Occipital lobe (tissue), 2 donors: ENCODE measurements around the gene REC114. TPM values are rescaled to one million over a fixed set of nuclear protein-coding genes. Genes with fewer than 3 reads are reported as not detected.
"Not testable (repeated sequence)": the region's sequence is repeated elsewhere in the genome, so short reads cannot be mapped to it uniquely, and the experiment has no call there.

ENCODE experiments used
- DNase-seq: peaks from one replicate; lab custom pipeline; 2025; lab: John Stamatoyannopoulos, UW
- total RNA-seq: library from RNA; depleted of rRNA; stranded (reverse); fragments of >200 nt; gene quantifications from one replicate; pipeline ENCODE4 v1.2.3, GENCODE V29; 2014

Gene REC114
- total RNA-seq, 1 donor from 2014 or later, result not detected

DNA sequence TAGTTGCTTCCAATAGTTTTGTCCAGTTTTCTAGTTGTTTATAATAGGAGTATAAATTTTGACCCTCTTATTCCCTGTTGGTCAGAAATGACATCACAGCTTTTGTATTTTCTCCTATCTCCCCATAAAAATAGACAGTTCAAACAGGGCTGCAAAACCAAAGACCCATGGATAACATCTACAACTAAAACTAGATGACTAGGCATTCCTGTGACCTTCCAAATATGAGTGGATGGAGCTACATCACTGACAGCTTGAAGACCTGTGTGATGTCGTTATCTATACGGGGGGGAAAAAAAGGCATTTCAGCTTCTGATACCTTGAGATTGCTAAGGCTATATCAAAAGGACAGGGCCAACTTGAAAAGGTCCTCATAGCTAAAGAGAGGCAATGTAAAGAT is 84.6 kb downstream of the REC114 start:
- no peak for DNase-seq

DNA sequence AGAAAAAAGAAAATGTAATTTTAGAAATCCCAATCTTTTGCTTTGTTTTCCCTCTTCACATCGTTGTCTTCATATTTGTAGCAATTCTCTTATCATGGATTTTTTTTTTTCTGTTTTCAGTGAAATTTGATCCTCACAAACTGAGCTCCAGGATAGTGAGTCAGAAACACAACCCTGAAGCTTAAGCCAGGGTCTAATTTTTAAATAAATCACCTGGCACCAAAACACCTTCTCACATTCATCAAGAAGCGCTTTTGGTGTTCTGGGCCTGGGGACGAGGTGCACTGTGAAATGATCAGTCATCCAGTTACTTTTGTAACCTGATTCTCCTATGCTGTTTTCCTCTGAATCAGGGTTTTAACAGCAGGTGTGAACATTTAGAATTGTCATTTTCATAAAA is 87.7 kb downstream of the REC114 start:
- DNase-seq, result no peak

DNA sequence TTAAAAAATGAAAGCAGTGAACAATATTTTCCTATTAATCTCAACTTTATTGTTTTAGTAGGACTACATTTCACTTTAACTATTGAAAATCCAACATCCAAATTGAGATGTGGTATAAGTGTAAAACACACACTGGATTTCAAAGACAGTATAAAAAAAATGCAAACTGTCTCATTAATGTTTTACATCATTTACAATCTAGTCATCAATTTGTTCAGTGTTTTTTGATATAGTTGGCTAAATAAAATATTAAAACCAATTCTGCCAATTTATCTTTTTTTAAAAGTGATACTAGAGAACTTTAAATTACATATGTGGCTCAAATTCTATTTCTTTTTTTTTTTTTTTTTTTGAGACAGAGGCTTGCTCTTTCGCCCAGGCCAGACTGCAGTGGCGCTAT is 95.2 kb downstream of the REC114 start:
- no peak for DNase-seq

DNA sequence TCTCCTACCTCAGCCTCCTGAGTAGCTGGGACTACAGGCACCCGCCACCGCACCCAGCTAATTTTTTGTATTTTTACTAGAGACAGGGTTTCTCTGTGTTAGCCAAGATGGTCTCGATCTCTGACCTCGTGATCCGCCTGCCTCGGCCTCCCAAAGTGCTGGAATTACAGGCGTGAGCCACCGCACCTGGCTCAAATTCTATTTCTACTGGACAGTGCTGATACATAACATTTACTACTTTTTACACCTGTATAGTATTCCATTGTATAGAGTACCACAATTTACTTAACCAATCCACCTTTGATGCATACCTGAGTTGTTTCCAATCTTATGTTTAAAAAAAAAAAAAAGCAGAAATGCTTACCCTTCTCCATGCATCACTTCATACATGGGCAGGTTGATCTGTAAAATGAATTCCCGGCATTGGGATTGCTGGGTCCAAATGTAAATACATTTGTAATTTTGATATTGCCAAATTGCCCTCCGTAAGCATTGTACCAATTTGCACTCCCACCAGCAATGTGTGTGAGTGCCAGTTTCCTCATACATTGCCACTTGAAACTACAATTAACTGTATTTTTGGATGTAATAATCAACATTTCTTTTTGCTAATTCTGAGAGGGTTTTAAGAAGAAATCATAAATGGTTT is 95.7 kb downstream of the REC114 start:
- no peak for DNase-seq

DNA sequence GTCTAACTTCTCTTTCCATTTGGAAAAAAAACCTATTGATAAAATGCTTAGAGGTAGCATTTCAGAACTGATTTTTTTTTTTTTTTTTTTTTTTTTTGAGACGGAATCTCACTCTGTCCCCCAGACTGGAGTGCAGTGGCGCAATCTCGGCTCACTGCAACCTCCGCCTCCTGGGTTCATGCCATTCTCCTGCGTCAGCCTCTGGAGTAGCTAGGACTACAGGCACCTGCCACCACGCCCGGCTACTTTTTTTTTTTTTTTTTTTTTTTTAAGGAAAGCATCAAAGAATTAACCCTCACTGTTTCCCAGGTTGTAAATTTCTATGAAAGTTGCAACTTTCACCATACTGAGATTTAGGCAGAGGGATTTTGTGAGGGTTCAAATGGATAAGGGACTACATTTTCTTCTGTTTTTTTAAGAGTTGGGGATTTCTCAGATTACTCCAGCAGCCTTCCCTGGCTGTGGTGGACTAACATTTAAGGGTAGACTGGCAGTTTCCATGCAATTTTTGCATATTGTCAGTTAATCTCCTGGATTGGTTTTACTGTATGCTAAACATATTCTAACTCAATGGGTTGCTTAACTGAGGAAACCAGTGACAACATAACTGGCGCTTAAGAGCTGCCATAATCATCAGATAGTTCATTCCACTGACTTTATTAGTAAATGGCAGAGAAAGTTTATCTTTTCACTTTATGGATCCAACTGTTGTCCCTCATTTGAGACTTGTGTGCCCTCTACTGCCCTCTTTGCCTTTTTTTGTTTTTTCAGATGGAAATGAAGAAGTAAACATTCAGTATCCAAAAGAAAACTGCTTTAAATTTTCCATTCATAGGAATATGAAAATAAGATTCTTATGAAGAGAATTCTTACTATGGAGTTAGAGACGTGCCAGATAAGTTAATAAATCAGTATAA is 96.5 kb downstream of the REC114 start:
- DNase-seq, result no peak

DNA sequence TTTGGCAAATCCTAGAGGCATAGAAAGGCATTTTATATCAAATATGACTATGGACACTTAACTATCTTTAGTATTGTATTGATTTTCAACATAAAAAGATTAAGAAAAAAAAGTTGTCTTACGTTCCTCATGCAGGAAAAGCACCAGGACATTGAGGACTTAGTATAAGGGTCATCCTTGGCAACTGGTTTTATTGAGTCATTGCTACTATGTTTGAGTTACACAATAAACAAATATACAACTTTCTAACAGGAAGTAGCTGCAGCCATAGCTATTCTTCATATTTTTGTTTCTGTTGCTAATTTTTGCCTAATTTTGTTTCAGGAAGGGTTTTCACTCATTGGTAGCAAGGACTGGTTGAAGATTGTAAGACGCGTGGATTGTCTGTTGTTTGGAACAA is 97.2 kb downstream of the REC114 start:
- no peak for DNase-seq

DNA sequence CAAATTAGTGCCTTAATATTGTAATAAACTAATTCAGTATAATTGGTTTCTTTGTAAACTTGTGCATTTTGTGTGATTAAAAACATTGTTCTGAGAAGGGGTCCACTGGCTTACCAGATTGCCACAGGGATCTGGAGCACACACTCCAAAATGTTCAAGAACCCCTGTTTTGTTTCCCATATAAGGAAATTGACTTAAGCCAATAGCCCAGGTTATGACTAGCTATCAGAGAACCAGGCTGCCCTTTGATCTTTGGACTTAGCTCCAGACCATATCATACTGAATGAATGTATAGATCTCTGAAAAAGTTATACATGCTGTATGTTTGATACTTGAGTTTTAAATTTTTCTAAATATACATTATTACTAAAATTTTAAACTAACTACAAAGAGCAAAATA is 98.5 kb downstream of the REC114 start:
- DNase-seq, result no peak

DNA sequence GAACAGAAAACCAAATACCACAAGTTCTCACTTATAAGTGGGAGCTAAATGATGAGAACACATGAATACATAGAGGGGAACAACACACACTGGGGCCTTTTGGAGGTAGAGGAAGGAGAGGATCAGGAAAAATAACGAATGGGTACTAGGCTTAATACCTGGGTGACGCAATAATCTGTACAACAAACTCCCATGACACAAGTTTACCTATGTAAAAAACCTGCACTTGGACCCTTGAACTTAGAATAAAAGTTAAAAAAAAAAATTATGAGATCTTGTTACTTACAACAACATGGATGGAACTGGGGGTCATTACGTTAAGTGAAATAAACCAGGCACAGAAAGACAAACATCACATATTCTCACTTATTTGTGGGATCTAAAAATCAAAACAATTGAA is 106.0 kb downstream of the REC114 start:
- DNase-seq, result not testable (repeated sequence)

DNA sequence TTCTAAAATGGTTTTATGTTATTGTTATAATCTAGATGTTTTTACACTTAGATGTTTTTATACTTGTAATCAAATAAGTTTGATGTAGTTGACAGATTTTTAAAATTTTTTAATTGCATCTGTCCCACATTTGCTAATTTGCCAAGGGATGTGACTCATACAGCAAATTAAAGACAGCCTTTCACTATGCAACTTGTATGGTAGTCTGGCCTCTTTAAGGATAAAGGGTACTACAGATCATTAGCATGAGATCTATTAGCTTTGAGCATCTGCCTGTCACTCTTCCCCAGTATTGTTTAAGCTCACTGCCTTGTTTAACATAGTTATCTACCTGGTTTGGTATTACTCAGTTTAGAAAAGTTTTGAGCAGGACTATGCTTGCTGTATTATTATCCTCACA is 107.2 kb downstream of the REC114 start:
- no peak for DNase-seq

DNA sequence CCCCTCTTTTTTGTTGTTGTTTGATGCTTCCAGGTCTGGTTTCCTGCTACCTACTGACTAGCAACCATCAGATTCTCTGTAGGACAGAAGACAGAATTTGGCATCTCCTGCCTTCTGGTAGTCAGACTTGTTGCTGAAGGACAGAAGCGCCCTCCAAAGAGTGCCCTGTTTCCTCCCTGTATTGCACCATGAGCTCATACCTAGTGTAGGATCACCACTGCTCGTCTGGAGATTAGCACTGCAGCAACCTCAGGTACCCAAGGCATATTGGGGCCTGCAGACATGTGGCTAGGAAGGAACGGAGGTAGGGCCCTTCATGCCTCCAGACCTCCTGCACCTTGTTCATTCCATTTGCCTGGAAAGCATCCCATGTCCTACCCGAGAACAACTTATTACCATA is 112.1 kb downstream of the REC114 start:
- DNase-seq, result no peak

DNA sequence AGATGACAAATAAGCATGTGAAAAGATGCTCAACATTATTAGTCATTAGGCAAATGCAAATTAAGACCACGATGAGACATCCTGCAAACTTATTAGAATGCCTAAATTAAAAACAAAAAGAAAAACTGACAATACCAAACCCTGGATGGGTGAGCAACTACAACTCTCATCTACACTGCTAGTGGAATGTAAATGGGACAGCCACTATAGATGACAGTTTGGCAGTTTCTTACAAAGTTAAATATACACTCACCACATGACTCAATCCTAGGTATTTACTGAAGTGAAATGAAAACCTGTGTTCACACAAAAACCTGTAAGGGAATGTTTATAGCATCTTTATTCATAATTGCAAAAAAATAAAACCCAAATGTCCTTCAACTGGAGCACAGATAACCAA is 115.6 kb downstream of the REC114 start:
- DNase-seq, result no peak

DNA sequence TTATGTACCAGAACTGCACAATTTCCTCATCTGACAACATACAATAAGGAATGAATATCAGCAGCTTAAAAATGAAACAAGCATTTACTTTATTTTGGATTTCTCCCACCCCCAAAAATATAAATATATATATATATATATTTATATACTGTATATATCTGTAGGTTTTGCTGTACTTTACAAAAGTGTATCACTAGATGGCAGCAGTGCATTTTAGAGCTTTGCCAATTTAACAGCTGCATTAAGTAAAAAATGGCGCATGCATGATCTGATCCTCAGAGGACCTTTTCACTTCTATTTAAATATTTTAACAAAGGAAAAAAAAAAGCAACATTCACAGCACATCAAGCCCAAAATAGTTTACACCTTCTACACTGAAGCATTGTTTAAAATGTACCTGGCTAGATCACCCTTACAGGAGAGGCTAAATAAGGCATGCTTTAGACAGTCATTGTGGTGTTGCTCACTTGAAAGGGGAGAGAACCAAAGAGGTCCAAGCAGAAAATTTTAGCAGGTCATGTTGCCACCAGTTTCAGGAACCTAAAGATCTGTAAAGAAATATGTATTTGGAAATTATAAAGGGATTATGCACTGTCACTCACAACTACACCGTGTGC is 117.6 kb downstream of the REC114 start:
- no peak for DNase-seq

DNA sequence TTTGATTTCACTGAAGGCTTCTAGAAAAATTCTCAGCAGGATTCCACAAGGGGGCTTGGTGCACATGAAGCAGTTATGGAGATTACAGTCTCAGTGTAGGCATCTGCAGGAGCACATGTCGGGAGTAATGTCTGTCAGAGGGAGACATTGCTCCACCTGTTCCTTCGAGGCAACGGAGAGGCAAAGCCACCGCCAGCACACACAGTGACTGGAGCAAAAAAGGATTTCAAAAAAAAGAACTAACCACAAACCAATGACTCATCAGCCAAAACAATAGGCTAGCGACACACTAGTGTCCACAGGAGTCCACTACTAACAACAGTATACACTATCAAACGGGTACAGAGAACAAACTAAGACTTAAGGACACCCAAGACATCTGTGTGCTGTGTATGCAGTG is 121.3 kb downstream of the REC114 start:
- peak; percentile 12 for DNase-seq

DNA sequence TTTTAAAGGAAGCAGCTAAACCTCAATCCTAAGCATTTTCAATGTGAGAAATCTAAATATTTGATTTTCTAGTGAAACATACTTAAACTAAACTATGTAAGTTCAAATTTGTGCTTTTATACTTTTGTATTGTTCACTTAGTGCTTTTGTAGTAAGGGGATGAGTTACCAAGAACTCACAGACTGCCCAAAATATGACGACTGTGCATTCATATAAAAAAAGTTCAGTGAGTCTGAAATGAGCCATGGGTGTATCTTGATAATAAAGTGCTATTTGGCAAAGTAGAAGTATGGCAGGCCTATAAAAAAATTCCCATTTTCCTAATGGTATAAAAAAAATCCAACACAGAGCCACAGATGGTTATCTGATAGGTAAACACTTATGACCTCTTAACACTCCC is 124.1 kb downstream of the REC114 start:
- DNase-seq, result no peak

DNA sequence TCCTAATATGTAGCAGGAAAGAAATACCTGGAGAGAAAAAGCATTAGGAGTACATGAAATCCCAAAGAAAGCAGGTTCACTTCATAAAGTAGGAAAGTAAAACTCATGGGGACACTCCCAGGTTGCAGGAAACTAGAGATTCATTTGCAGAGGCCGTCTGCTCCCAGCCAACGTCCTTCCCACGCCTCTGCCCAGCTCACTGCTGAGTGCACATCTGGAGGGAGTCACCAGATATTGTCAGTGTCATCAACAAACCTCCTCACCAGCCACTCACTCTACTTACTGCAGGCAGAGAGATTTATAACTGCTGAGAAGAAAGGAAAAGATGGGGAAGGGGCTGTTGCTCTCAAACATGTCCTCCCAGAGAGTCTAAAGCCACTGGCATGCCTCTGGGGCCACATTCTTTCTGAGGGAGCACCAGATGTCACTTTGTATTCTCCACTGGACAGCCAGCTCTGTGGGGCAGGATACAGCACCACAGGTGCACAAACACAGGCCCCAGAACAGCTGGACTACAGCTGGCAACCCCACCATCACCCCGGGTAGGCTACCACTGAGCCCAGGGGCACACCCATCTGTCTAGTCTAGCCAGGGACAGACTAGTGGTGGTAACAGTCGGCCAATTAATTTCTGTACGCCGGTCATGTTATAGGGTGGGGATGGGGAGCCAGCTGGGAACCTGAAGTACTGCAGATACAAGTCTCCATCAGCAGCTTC is 125.8 kb downstream of the REC114 start:
- no peak for DNase-seq

DNA sequence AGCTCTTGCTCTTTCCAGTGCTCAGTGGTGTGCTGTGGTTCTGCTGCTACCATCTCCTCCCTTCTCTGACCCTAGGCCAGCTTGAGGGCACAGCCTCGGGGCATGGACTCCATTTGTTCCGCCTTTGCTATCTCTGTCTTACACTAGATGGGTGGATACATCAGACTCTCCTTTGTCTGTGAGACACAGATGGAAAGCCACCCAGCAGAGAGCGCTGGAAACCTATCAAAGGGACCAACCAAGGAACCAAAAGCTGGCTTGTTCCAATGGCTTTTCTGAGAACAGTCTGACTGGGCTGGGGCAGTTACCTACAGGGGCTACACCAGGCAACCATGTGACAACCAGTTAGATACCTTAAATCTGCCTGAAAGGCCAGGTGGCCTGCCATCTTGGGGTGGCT is 126.4 kb downstream of the REC114 start:
- DNase-seq, result no peak

DNA sequence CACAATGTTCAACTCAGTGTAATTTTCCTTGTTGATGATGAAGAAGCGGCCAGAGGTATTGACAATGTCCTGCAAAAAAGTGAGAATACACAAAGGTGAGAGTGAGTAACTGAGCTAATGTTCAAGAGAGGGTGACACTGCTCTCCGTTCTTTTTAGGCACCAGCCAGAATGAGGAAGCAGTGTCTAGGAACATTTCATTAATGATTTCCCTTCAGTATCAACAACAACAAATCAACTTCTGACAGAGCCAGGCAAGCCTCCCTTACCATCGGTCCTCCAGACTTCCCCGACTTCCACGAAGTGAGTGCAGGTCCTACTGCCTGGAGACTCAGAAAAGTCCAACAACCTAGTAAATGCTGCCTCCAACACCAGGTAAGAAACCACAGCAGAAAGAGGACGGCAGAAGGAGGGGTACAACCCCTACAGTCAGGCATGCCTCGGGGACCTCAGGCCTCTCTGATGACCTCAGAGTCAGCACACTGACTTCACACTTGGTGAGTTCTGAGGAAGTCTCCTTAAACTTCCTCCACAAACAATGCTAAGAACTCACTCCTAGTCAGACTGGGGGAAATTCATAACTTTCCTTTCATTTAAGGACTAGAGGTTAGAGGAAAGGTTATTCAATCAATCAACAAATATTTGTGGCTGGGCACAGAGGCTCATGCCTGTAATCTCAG is 127.5 kb downstream of the REC114 start:
- DNase-seq, result no peak

DNA sequence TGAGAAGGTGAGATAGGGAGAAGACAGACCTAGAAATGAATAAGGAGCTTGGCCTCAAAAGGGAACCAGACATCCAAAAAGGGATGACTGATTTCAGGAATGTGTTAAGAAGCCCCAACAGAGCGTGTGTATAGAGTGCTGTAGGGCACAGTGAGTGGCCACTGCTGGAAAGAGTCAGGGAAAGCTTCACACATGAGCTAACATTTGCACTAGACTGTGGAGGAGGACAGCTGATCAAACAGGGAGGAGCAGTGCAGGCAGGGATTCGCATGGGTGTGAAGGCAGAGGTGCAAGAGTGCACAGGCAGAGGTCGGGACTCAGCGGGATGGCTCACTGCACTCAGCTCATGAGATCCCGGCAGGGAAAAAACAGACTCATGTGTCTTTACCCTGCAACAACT is 128.4 kb downstream of the REC114 start:
- DNase-seq, result no peak

DNA sequence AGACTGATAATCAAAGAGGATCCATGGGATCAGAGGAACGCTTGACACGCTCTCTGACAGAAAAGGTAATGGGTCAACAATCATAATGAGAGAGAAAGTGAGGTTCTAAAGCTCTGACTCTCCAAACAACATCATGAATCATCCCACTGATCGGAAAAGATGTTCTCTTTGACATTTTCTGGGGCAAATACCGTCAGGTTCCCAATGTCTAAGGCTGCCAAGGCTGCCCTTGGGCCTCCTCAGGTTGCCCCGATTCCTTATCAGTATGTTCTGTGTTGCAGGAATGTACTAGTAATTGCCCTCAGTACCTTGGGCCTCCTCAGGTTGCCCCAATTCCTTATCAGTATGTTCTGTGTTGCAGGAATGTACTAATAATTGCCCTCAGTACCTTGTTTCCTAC is 129.3 kb downstream of the REC114 start:
- no peak for DNase-seq

DNA sequence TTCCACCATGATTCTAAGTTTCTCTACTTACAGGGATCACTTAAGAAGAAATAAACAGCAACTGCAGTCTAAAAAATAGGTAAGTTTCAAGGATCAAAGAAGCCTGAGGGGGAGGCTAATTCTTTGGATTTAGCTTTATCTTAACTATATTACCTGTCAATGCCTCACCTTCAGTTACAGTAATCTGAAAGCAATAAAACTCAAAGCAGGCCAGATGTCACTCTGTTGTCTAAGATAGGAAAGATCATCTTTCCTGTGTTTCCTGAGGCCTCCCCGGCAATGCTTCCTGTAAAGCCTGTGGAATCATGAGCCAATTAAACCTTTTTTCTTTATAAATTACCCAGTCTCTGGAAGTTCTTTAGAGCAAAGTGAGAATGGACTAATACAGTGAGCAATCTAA is 130.1 kb downstream of the REC114 start:
- DNase-seq, result no peak

DNA sequence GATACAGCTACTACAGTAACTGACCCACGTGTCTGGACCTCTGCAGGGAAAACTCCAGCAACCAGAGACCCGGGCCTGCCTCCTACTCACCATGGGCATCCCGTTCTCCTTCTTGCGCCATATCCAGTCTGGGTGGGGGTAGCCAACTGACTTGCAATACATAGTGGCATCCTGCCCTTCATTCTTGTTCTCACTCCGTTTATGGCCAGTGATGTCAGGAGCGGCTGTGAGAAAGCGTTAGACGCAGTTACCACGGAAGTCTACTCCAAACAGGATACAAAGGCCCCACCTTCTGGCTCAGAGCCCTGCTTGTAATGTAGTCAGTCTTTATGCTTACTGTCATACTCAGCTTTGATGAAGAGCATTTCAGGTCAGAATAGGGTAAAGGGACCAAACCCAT is 130.6 kb downstream of the REC114 start:
- DNase-seq, result no peak
